ENCODE data around the gene RASGRP1. TPM values are rescaled to one million over a fixed set of nuclear protein-coding genes. Genes with fewer than 3 reads are reported as not detected.

RASGRP1 gene
- total RNA-seq, 1 experiment from 2014 or later, result 0.85 TPM

DNA sequence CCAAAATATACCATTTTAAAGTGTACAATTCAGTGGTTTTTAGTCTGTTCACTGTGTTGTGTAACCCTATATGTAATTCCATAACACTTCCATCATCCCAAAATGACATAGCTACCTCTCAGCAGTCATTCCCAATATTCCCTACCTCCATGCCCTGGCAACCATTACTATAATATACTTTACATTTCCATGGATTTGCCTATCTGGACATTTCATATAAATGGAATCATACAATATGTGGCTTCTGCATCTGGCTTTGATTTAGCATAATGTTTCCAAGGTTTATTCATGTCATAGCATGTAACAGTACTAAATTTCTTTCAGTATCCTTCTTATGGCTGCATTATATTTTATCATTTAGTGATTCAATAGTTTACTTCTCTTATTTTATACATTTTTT is 85.3 kb downstream of the RASGRP1 start:
- H3K9me3 ChIP-seq (ENCODE audit: control insufficient read depth, low read depth, low read length), result no peaks in the 10 kb centered on the region
- Mint-ChIP-seq H3K4me1 (no peaks in the 10 kb centered on the region), H3K36me3 (ENCODE audit: insufficient read depth in 1 of 3, low read depth in 3 of 3) (peaks cover 10 to 46% (median 42%) of the 10 kb centered on the region in 3 experiments), H3K27me3 (ENCODE audit: low read depth) (no peaks in the 10 kb centered on the region), H3K9me3 (no peaks in the 10 kb centered on the region), H3K27ac (no peak overlapping the region), H3K4me3 (no peak overlapping the region)
- no peak overlapping the region for H3K23ac ChIP-seq (ENCODE audit: insufficient read length, low read depth, low read length)
- no peak overlapping the region for H4K5ac ChIP-seq (ENCODE audit: insufficient read length, low read depth, low read length)
- no peak overlapping the region for H2BK20ac ChIP-seq (ENCODE audit: low read depth, low read length, poor library complexity, severe bottlenecking)
- no peak overlapping the region for H4K91ac ChIP-seq (ENCODE audit: insufficient read length, low read depth, low read length)
- no peak overlapping the region for H4K8ac ChIP-seq (replicated peaks; ENCODE audit: insufficient read length, low read depth, low read length)
- H3K27ac ChIP-seq (ENCODE audit: insufficient read length, low read depth, low read length), result no peak overlapping the region
- H3K79me2 ChIP-seq (ENCODE audit: insufficient read depth, low read length), result no peaks in the 10 kb centered on the region
- H3K18ac ChIP-seq (ENCODE audit: insufficient read length, low read depth, low read length), result no peak overlapping the region
- no peak for DNase-seq
- H3K79me1 ChIP-seq (ENCODE audit: insufficient read depth, low read depth, low read length, poor library complexity, severe bottlenecking), result no peaks in the 10 kb centered on the region
- H3K56ac ChIP-seq (ENCODE audit: insufficient read length, low read depth, low read length), result no peak overlapping the region
- no peak overlapping the region for H2BK15ac ChIP-seq (ENCODE audit: low read depth, low read length)
- H3K4me1 ChIP-seq (ENCODE audit: insufficient read depth, low read length), result no peaks in the 10 kb centered on the region
- H3K27me3 ChIP-seq (ENCODE audit: insufficient read depth, low read length), result no peaks in the 10 kb centered on the region
- H3K23me2 ChIP-seq (ENCODE audit: insufficient read length, low read depth, low read length, poor library complexity, severe bottlenecking), result no peaks in the 10 kb centered on the region
- H4K20me1 ChIP-seq (ENCODE audit: control insufficient read depth, insufficient read depth, insufficient read length), result no peaks in the 10 kb centered on the region
- H3T11ph ChIP-seq (ENCODE audit: low read length), result no peak overlapping the region
- H2BK120ac ChIP-seq (ENCODE audit: low read depth, low read length, poor library complexity, severe bottlenecking), result no peak overlapping the region
- H3K4me2 ChIP-seq (ENCODE audit: insufficient read depth, insufficient read length, low read length), result no peak overlapping the region
- H3K9ac ChIP-seq (ENCODE audit: extremely low read depth, insufficient read length, low read length), result no peak overlapping the region
- H2BK12ac ChIP-seq (ENCODE audit: insufficient read length, low read depth, low read length), result no peak overlapping the region
- no peak overlapping the region for H3K4ac ChIP-seq (ENCODE audit: low read depth, low read length)
- H2AK5ac ChIP-seq (ENCODE audit: insufficient read length, low read length), result no peak overlapping the region
- H2BK5ac ChIP-seq (ENCODE audit: insufficient read length, low read length), result no peak overlapping the region
- no peak overlapping the region for H3K14ac ChIP-seq (ENCODE audit: insufficient read depth, low read length)
- no peak overlapping the region for H2AFZ ChIP-seq (ENCODE audit: low read length)
- no peak for TF ChIP-seq CTCF (conservative IDR thresholded peaks at IDR 0.05)
